Dendritic cell treated with granulocyte-macrophage colony-stimulating factor and Interleukin-4, amounts not matched to agents 40 ng/mL and 50 ng/mL, for 4 days (primary cell): ENCODE data around the gene CST11.

Experiments used
- H3K27ac Mint-ChIP-seq: one replicate; pipeline ENCODE4 v1.8.0; 2022; ENCODE audit warnings: mild to moderate bottlenecking, mixed read lengths
- H3K27me3 Mint-ChIP-seq: one replicate; pipeline ENCODE4 v1.8.0; 2022; ENCODE audit warnings: mild to moderate bottlenecking, mixed read lengths
- H3K36me3 Mint-ChIP-seq: one replicate; pipeline ENCODE4 v1.8.0; 2022; ENCODE audit warnings: low read depth, mixed read lengths
- H3K4me1 Mint-ChIP-seq: one replicate; pipeline ENCODE4 v1.8.0; 2022; ENCODE audit warnings: low read depth, mixed read lengths
- H3K4me3 Mint-ChIP-seq: one replicate; pipeline ENCODE4 v1.8.0; 2022; ENCODE audit warnings: mild to moderate bottlenecking, moderate library complexity, mixed read lengths
- H3K9me3 Mint-ChIP-seq: one replicate; pipeline ENCODE4 v1.8.0; 2022; ENCODE audit warnings: mixed read lengths
- intact Hi-C: fragments of 100-400 bp; cut with micrococcal nuclease; formaldehyde crosslinking; loops from one replicate; pipeline ENCODE4 v1.15.0; 2022

CST11 gene

DNA sequence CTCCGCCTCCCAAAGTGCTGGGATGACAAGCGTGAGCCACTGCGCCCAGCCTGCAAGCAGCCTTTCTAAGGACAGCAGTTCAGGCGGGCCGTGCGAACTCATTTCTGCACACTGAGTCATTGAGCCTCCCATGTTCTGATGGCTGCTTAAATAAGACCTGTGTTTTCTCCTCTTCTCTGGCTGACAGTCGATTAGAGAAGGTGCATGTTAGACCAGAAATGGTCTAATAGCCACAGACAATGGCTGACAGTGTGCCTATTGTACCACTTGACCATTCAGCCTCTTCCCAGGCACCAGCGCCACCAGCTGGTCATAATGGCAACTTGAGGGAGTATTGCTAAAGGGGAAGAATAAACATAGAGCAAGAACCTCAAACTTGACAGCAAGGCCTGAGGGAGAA is 6.2 kb downstream of the CST11 start:
- Mint-ChIP-seq H3K27me3 (peaks cover 4% of the 10 kb centered on the region), H3K36me3 (no peaks in the 10 kb centered on the region), H3K4me3 (no peak overlapping the region), H3K27ac (no peak overlapping the region), H3K9me3 (no peaks in the 10 kb centered on the region), H3K4me1 (peaks cover 6% of the 10 kb centered on the region)
- intact Hi-C loops: loop anchor here (10.0 kb wide), 1 partner anchor 752 kb away; no protein-coding TSS in a partner anchor

DNA sequence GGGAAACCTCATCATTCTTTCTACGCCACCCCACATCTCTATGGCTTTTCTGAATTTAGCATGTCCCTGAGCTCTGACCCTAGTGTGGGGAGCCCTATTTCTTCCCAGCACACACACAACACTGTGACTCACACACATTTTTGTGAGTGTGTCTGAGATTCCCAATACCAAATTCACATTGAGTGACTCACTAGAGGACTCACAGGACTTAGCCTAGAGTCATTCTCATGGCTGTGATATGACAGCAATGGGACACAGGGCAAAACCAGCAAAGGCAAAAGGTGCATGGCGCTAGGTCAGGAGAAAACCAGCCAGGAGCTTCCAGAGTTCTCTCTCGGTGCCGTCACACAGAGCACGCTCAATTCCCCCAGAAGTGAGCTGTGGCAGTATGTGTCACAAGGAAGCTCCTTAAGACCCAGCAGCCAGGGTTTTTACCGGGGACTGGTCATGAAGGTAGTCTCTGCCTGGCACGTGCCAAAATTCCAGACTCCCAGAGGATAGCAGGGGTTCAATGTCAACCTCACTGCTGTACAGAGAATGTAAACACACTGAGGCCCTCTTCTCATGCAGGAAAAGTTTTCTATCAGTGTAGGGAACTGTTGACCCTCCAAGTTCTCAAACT is 7.0 kb downstream of the CST11 start:
- no peak overlapping the region for H3K27ac Mint-ChIP-seq
- H3K36me3 Mint-ChIP-seq: no peaks in the 10 kb centered on the region
- no peaks in the 10 kb centered on the region for H3K9me3 Mint-ChIP-seq
- intact Hi-C loops: loop anchor here (10.0 kb wide), 1 partner anchor 751 kb away; no protein-coding TSS in a partner anchor
- no peaks in the 10 kb centered on the region for H3K27me3 Mint-ChIP-seq
- H3K4me3 Mint-ChIP-seq: no peak overlapping the region
- H3K4me1 Mint-ChIP-seq: peaks cover 6% of the 10 kb centered on the region

DNA sequence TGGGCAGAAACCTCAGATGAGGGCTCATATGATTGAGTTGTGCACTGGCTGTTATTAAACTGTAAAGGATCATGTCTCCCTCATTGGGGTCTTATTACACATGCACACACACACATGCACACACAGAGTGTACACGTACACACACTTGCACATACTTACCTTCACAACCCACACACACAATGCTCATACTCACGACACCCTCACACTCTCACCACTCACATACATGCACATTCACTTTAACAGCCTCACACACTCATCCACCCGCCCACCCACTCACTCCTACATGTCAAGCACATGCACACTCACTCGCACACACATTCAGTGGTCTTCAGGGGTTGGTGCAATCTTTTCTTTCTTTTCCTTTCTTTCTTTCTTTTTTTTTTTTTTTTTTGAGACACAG is 7.8 kb downstream of the CST11 start:
- no peak overlapping the region for H3K27ac Mint-ChIP-seq
- H3K27me3 Mint-ChIP-seq: peaks cover 3% of the 10 kb centered on the region
- H3K9me3 Mint-ChIP-seq: no peaks in the 10 kb centered on the region
- H3K4me1 Mint-ChIP-seq: peaks cover 6% of the 10 kb centered on the region
- no peaks in the 10 kb centered on the region for H3K36me3 Mint-ChIP-seq
- intact Hi-C loops: loop anchor here (5.0 to 10.0 kb wide), 2 partner anchors 222 to 750 kb away; no protein-coding TSS in a partner anchor
- H3K4me3 Mint-ChIP-seq: no peak overlapping the region

DNA sequence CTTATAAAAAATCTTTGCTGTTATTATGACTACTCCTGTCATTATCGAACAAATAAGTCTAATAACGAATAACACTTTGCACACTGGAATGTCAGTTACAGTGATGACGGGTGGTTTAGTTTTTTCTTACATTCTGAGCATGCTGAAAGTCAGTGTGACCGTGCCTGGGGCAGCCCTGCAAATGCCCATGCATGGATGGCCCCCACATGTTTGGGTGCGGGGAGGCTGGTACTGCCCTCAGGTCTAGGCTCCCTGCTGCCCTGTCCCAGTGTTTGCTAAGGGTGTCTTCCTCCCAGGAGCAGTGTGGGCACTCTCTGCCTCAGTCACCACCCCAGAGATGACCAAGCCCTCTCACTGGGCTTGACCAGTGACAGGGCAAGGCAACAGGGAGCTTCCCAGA is 10.2 kb downstream of the CST11 start:
- Mint-ChIP-seq H3K4me3 (no peak overlapping the region), H3K36me3 (no peaks in the 10 kb centered on the region)
- intact Hi-C loops: loop anchor here (1.0 to 10.0 kb wide), 3 partner anchors 164 to 748 kb away; no protein-coding TSS in a partner anchor

DNA sequence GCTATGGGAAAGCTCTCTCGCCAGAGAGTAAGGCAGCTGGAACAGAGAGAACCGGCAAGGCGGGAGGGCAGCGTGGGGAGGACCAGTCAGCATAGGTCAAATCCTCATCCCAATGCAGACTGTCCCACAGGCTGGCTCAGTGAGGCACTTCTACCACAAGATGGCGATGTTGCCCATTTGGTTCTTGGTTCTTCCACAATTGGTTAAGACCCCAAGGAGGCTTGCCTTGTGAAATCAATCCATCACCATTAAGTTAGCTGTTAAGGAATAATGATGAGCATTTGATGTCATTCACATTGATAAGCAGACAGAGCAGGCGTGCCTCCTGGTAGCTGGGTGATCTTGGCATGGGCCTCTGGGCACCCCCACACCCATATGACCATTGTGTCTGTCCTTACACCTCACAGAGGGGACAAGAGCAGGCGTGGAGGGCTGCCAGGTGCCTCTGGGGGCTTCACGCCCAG is 10.8 kb downstream of the CST11 start:
- Mint-ChIP-seq H3K27ac (no peak overlapping the region), H3K27me3 (peaks cover 3% of the 10 kb centered on the region), H3K36me3 (no peaks in the 10 kb centered on the region), H3K4me3 (no peak overlapping the region), H3K4me1 (no peaks in the 10 kb centered on the region), H3K9me3 (no peaks in the 10 kb centered on the region)
- intact Hi-C loops: loop anchor here (1.0 to 10.0 kb wide), 3 partner anchors 164 to 747 kb away; no protein-coding TSS in a partner anchor

More for the DNA sequence above, 10.2 kb downstream of the CST11 start:
- Mint-ChIP-seq H3K4me1 (no peaks in the 10 kb centered on the region), H3K27ac (no peak overlapping the region), H3K27me3 (peaks cover 3% of the 10 kb centered on the region), H3K9me3 (no peaks in the 10 kb centered on the region)

DNA sequence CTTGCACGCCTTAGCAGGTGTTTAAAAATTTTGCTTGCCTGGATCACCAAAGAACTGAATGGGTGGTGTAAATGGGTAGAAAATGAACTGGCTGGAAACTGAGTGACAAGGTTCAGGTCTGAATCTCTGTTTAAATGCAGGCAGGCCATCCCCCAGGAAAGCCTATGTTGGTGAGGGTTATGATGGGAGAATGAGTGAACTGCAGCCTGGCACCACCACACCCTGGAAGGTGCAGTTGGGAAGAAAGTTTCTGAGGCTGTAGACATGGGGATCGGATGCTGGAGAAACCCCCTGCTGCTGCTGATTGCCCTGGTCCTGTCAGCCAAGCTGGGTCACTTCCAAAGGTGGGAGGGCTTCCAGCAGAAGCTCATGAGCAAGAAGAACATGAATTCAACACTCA is 12.7 kb downstream of the CST11 start:
- no peak overlapping the region for H3K27ac Mint-ChIP-seq
- intact Hi-C loops: loop anchor here (5.0 to 10.0 kb wide), 2 partner anchors 227 to 745 kb away; no protein-coding TSS in a partner anchor
- H3K9me3 Mint-ChIP-seq: no peaks in the 10 kb centered on the region
- no peaks in the 10 kb centered on the region for H3K4me1 Mint-ChIP-seq
- H3K4me3 Mint-ChIP-seq: no peak overlapping the region
- peaks cover 3% of the 10 kb centered on the region for H3K27me3 Mint-ChIP-seq
- H3K36me3 Mint-ChIP-seq: no peaks in the 10 kb centered on the region

DNA sequence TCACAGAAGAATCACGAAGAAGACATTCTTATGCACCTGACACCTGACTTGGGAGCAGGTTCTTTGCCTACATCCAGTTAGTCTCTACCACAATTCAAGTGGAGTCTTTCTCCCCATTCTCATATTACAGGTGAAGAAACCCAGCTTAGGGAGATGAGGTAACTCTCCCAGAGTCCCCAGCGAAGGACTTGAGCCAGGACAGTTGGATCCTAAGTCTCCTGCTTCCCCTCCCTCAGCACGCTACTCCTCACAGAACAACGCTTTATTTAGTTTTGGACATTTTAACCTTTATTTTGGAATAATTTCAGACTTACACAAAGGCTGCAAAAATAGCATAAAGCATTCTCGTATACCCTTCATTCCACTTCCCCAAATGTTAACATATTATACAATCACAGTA is 14.0 kb downstream of the CST11 start:
- H3K27ac Mint-ChIP-seq: no peak overlapping the region
- H3K4me3 Mint-ChIP-seq: no peak overlapping the region
- H3K36me3 Mint-ChIP-seq: no peaks in the 10 kb centered on the region
- H3K4me1 Mint-ChIP-seq: no peaks in the 10 kb centered on the region
- intact Hi-C loops: no loop called here
- no peaks in the 10 kb centered on the region for H3K9me3 Mint-ChIP-seq
- peaks cover 3% of the 10 kb centered on the region for H3K27me3 Mint-ChIP-seq

DNA sequence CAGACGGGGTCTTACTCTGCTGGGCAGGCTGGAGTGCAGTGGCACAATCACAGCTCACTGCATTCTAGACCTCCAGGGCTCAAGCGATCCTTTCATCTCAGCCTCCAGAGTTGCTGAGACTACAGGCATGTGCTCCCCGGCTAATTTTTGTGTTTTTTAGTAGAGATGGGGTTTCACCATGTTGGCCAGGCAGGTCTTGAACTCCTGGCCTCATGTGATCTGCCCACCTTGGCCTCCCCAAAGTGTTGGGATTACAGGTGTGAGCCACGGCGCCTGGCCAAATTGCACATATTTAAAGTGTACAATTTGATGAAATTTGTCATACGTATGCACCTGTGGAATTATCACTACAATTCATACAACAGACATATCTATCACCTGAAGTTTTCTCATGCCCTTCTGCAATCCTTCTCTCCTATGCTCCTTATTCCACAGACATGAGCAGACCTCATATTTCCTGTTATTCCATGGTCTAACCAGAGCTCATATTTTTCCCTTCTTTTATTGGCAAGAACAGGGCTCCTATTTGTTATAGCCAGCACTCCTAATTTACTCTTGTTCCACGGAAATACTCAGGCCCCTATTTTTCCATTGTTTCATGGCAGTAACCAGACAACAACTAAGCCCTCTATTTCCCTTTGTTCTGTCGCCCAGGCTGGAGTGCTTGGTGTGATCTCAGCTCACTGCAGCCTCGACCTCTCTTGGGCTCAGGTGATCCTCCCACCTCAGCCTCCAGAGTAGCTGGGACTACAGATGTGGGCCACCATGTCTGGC is 15.4 kb downstream of the CST11 start:
- H3K4me3 Mint-ChIP-seq: no peak overlapping the region
- no peak overlapping the region for H3K27ac Mint-ChIP-seq
- no peaks in the 10 kb centered on the region for H3K9me3 Mint-ChIP-seq
- H3K27me3 Mint-ChIP-seq: peaks cover 3% of the 10 kb centered on the region
- no peaks in the 10 kb centered on the region for H3K36me3 Mint-ChIP-seq
- intact Hi-C loops: no loop called here
- no peaks in the 10 kb centered on the region for H3K4me1 Mint-ChIP-seq

DNA sequence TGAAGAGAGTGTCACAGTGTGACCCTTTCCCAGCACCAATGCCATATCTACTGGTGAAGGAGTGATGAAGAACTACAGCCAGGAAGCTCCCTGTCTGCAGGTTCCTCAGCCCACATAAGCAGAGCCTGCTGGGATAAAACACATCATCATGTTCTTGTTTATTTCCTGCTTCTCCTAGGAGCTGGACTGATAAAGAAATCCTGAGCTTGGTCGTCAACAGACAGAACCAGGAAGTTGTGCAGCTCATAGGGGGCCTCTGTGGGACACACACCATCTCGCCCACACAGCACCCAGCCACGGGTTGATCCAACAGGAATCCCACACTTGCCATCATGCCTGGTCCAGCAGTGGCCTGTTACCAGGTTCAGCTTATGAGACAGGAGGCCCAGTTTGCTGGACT is 16.0 kb downstream of the CST11 start:
- no peaks in the 10 kb centered on the region for H3K9me3 Mint-ChIP-seq
- no peaks in the 10 kb centered on the region for H3K36me3 Mint-ChIP-seq
- H3K27me3 Mint-ChIP-seq: peaks cover 3% of the 10 kb centered on the region
- no peaks in the 10 kb centered on the region for H3K4me1 Mint-ChIP-seq
- H3K4me3 Mint-ChIP-seq: no peak overlapping the region
- intact Hi-C loops: no loop called here
- H3K27ac Mint-ChIP-seq: no peak overlapping the region

DNA sequence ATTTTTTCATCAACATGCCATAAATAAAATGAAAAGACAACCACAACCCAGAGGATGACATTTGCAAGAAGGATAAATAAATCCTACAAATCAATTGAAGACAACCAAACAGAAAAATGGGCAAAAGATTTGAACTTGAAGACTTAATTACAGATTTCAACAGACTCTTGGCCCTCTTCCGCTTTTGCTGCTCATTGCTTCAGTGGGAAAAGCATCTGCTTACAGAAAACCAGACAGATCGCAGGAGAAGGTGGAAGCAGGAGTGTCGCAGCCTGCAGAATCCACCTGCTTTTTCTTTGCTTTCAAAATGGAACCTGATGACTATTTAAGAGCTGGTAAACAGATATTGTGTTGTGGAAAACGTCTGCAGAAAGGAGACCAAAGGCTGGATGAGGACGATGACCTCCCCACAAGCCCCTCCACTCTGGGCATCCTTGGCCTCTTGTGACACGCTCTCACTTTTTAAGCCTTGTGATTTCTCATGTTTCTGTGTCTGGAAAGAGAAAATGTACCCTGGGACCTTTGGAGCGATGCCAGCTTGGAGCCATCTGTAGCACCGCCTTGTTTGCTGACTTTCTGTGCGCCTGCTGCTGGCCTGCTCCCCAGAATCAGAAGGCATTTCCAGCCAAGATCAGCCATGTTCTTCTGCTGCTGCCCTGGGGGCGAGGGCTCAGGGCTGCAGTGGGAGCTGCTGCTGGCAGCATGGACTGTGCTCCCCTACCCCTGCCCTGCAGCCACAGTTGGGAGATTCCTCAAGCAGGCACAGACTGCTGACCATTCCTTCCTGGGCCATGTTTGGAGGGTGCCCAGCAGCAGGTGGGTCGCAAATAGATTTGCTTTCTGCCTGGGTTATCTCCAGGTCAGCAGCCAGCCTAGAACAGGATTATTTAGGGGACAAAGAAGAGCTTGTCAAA is 16.8 kb downstream of the CST11 start:
- Mint-ChIP-seq H3K4me1 (no peaks in the 10 kb centered on the region), H3K9me3 (no peaks in the 10 kb centered on the region), H3K36me3 (no peaks in the 10 kb centered on the region), H3K4me3 (no peak overlapping the region), H3K27ac (no peak overlapping the region), H3K27me3 (peaks cover 3% of the 10 kb centered on the region)
- intact Hi-C loops: no loop called here

DNA sequence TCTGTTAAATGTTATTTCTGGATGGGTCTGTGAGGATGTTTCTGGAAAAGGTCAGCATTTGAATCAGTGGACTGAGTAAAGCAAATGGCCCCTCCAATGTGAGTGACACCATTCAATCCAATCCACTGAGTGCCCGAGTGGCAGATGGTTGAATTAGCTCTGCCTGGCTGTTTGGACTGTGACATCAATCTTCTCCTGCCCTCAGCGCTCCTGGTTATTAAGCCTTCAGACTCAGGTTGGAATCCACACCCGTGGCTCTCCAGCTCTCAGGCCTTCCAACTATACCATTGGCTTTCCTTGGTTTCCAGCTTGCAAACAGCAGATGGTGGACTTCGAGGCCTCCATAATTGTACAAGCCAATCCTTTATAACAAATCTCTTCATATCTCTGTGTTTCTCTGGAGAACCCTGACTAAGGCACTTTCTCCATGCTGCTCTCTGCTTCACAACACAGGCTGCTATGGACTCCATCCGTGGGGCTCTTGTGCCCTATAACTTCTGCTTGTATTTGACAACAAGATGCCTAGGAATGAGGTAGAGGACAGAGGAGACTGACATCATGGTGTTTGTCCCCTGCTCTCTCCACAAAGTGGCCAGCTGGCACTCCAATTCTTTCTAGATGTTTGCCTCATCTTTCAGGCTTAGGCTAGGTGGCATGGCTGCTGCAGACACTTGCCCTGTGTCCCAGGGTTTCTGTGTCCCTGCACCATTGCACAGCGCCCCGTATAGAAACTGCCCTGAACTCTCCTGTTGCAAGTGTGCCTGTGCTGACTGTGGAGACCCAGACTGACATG is 18.0 kb downstream of the CST11 start:
- intact Hi-C loops: no loop called here
- no peaks in the 10 kb centered on the region for H3K9me3 Mint-ChIP-seq
- no peaks in the 10 kb centered on the region for H3K36me3 Mint-ChIP-seq

DNA sequence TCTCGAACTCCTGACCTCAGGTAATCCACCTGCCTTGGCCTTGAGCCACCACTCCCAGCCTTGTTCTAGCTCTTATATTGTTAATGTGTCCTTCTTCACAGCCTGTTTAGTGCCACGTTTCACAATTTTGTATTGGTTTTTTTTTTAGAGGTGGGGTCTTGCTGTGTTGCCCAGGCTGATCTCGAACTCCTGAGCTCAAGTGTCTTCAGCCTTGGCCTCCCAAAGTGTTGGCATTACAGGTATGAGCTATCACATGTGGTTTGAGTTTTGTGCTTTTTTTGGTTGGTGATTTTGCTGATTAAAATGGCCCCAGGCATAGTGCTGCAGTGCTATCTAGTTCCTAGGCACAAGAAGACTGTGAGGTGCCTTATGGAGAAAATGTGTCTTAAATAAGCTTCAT is 19.0 kb downstream of the CST11 start:
- no peak overlapping the region for H3K4me3 Mint-ChIP-seq
- no peaks in the 10 kb centered on the region for H3K9me3 Mint-ChIP-seq
- H3K36me3 Mint-ChIP-seq: no peaks in the 10 kb centered on the region
- H3K27ac Mint-ChIP-seq: no peak overlapping the region
- no peaks in the 10 kb centered on the region for H3K4me1 Mint-ChIP-seq
- H3K27me3 Mint-ChIP-seq: no peaks in the 10 kb centered on the region
- intact Hi-C loops: no loop called here

More for the DNA sequence above, 18.0 kb downstream of the CST11 start:
- no peaks in the 10 kb centered on the region for H3K4me1 Mint-ChIP-seq
- H3K27ac Mint-ChIP-seq: no peak overlapping the region
- H3K27me3 Mint-ChIP-seq: no peaks in the 10 kb centered on the region
- H3K4me3 Mint-ChIP-seq: no peak overlapping the region

DNA sequence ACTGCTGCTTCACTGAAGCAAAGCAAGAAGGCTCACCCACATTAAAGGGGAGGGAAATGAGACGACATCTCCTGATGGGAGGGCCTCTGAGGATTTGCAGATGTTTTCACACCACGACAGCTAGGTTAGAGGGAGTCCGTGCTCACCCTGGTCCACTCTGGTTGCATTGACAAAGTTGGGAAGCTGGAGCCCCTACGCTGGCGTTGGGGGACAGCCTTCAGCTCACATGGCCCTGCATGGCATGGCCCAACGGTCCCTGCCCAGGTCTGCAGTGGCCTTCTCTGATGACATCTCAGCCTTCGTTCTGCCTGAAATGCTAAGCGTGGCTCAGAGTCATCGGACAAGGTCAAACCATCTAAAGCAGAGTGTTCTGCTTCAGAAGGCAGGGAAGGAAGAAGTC is 27.5 kb downstream of the CST11 start:
- Mint-ChIP-seq H3K4me3 (no peak overlapping the region), H3K9me3 (no peaks in the 10 kb centered on the region), H3K4me1 (peaks cover 8% of the 10 kb centered on the region), H3K36me3 (peaks cover 11% of the 10 kb centered on the region), H3K27ac (no peak overlapping the region), H3K27me3 (peaks cover 8% of the 10 kb centered on the region)
- intact Hi-C loops: no loop called here
